HG03342 (cell line): Measurements from ENCODE around the gene ARL2.

ENCODE experiments used
- ATAC-seq: cut with Tn5 transposase; IDR thresholded peaks from one replicate; pipeline ENCODE4 v1.9.1; 2021; ENCODE audit warnings: mild to moderate bottlenecking, moderate library complexity; ENCODE audit not compliant: unreplicated experiment

Gene ARL2

DNA sequence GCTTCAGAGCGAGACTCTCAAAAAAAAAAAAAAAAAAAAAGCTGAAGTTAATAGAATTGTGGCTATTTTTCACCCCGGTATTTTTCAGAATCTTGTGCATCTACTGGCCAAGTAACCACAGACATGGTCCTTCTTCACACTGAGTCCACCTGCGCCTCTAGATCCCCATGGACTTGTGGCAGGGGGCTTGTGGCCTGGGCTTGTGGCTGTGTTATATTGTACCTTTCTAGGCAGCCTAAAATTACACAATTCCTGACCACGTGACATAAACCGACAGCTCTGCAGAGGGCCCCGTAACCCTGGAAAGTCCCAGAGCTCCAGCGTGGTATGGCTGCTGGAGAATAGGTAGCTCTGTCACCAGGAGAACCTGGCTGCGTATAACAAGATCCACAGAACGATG lies 55.3 kb downstream of the ARL2 start:
- no peak for ATAC-seq
